K562 (cell line): ENCODE data around the gene METAP1D. TPM values are rescaled to one million over a fixed set of nuclear protein-coding genes. Genes with fewer than 3 reads are reported as not detected.

ENCODE experiments used
- ATAC-seq: fragments of 200-7000 bp; cut with Tn5 transposase; 3 replicates; pipeline ENCODE4 v1.9.1; 2020; ENCODE audit warnings: moderate library complexity
- BruUV-seq: library from RNA; stranded (reverse); fragments of 400-500 nt; replicated peaks from 2 replicates; lab custom pipeline; 2021; lab: Mats Ljungman, UMichigan
- CTCF ChIA-PET: fragments of 300-600 bp; formaldehyde crosslinking; extraction: SDS; loops from one replicate; lab custom pipeline; 2021; ENCODE audit warnings: low intra/inter-chr PET ratio; lab: Yijun Ruan, JAX
- POLR2A ChIA-PET: fragments of 300-600, 350-650 bp; sonication (Branson Sonifier 250); formaldehyde crosslinking; extraction: SDS; loops from one replicate; lab custom pipeline; 2021; ENCODE audit warnings: antibody characterized with exemption, inconsistent platforms; lab: Yijun Ruan, JAX
- DNase-seq, 4 experiments: peaks; one replicate each; pipeline versions ENCODE4 v3.0.0 to v3.0.0-alpha.2; 2011 to 2018; ENCODE audit warnings: low spot score in 3 of 4, mixed read lengths in 3 of 4; ENCODE audit errors: extremely low read depth in 1 of 4
- FAIRE-seq: peaks from 2 replicates; lab custom pipeline; 2011; peaks lifted over from hg19 to GRCh38; lab: Jason Lieb, UNC
- H2AFZ ChIP-seq: 2 replicates; pipeline ENCODE4 v1.6.0; 2011; ENCODE audit warnings: low read depth, low read length, control low read depth, inconsistent platforms
- H3K27ac ChIP-seq: fragments of 200-600 bp; 3 replicates; pipeline ENCODE4 v1.8.0; 2011; ENCODE audit warnings: low read depth, mild to moderate bottlenecking, control low read depth, inconsistent platforms, low read length, moderate library complexity, mixed read lengths; ENCODE audit errors: extremely low read depth
- H3K27me3 ChIP-seq, 2 experiments: fragments of 300-600 bp in 1 of 2; 2 replicates in 1 of 2; 3 replicates in 1 of 2; pipeline versions ENCODE4 v1.6.0 to v1.8.0; 2011; ENCODE audit warnings: inconsistent platforms in 2 of 2, low read length in 2 of 2, mild to moderate bottlenecking in 1 of 2, mixed read lengths in 1 of 2, moderate library complexity in 1 of 2; ENCODE audit not compliant: control insufficient read depth in 2 of 2, insufficient read depth in 2 of 2
- H3K36me3 ChIP-seq: fragments of 300-600 bp; 3 replicates; pipeline ENCODE4 v1.8.0; 2011; ENCODE audit warnings: mild to moderate bottlenecking, low read length, inconsistent platforms; ENCODE audit not compliant: control insufficient read depth, insufficient read depth
- H3K4me1 ChIP-seq, 2 experiments: fragments of 200-600 bp in 1 of 2; replicated peaks in 1 of 2; 2 replicates in 1 of 2; 3 replicates in 1 of 2; pipeline versions ENCODE4 v1.5.1 to v1.8.0; 2011; ENCODE audit warnings: inconsistent platforms in 2 of 2, low read length in 2 of 2, mild to moderate bottlenecking in 1 of 2, mixed read lengths in 1 of 2, moderate library complexity in 1 of 2; ENCODE audit not compliant: control insufficient read depth in 2 of 2, insufficient read depth in 2 of 2
- H3K4me2 ChIP-seq: 2 replicates; pipeline ENCODE4 v1.6.1; 2011; ENCODE audit warnings: low read length, control low read depth, inconsistent platforms, mixed read lengths; ENCODE audit not compliant: insufficient read depth
- H3K4me3 ChIP-seq: fragments of 200-600 bp; sonication (generic), shearing (Covaris generic); 2 replicates; pipeline ENCODE4 v1.5.1; 2016; ENCODE audit warnings: control low read depth, inconsistent platforms
- H3K79me2 ChIP-seq: fragments of 200-600 bp; 3 replicates; pipeline ENCODE4 v1.8.0; 2011; ENCODE audit warnings: low read length, inconsistent platforms; ENCODE audit not compliant: control insufficient read depth, insufficient read depth
- H3K9ac ChIP-seq, 2 experiments: 2 replicates each; pipeline versions ENCODE4 v1.6.0 to v1.6.1; 2011; ENCODE audit warnings: low read depth in 2 of 2, low read length in 2 of 2, control low read depth in 1 of 2, inconsistent platforms in 1 of 2, mild to moderate bottlenecking in 1 of 2, mixed read lengths in 1 of 2; ENCODE audit not compliant: insufficient read depth in 1 of 2
- H3K9me1 ChIP-seq: one replicate; pipeline ENCODE4 v1.6.0; 2011; ENCODE audit warnings: inconsistent platforms, mild to moderate bottlenecking, low read length, moderate library complexity; ENCODE audit not compliant: control insufficient read depth, insufficient read depth
- H3K9me3 ChIP-seq: replicated peaks from 2 replicates; pipeline ENCODE4 v1.5.1; 2011; ENCODE audit warnings: low read depth, low read length, inconsistent platforms; ENCODE audit not compliant: control insufficient read depth, insufficient read depth
- H4K20me1 ChIP-seq: replicated peaks from 2 replicates; pipeline ENCODE4 v1.6.1; 2011; ENCODE audit warnings: low read length, inconsistent platforms, mixed read lengths; ENCODE audit not compliant: control insufficient read depth, insufficient read depth
- BCLAF1 ChIP-seq, 2 experiments: fragments of 450-650 bp in 1 of 2; IDR thresholded peaks; 2 replicates each; pipeline ENCODE4 v1.6.1; 2011 to 2017; ENCODE audit warnings: low read depth in 2 of 2, antibody characterized with exemption in 1 of 2, borderline replicate concordance in 1 of 2, low read length in 1 of 2, mild to moderate bottlenecking in 1 of 2, mixed read lengths in 1 of 2; ENCODE audit not compliant: control insufficient read depth in 1 of 2
- CC2D1A ChIP-seq: fragments of 450-650 bp; IDR thresholded peaks from 2 replicates; pipeline ENCODE4 v1.6.1; 2017; ENCODE audit warnings: mild to moderate bottlenecking
- CGGBP1 ChIP-seq: fragments of 250-450 bp; sonication (Bioruptor Pico); IDR thresholded peaks from 2 replicates; pipeline ENCODE4 v1.9.0; 2021; ENCODE audit warnings: mild to moderate bottlenecking
- EGR1 ChIP-seq: fragments of 450-650 bp; conservative IDR thresholded peaks from 2 replicates; pipeline ENCODE4 v1.6.1; 2017; ENCODE audit warnings: mild to moderate bottlenecking
- EZH2 ChIP-seq: IDR thresholded peaks from 2 replicates; pipeline ENCODE4 v1.6.1; 2012; ENCODE audit warnings: low read depth, mild to moderate bottlenecking, inconsistent platforms, low read length, borderline replicate concordance
- FOXA3 ChIP-seq, 2 experiments: fragments of 450-650 bp in 1 of 2; sonication (generic) in 1 of 2; formaldehyde crosslinking; IDR thresholded peaks in 1 of 2; conservative IDR thresholded peaks in 1 of 2; 2 replicates each; pipeline versions ENCODE4 v1.4.0 to v1.8.0; 2020 to 2022; ENCODE audit warnings: mild to moderate bottlenecking in 2 of 2, missing genetic modification reagents in 1 of 2
- GATA2 ChIP-seq: sonication (generic); formaldehyde crosslinking; IDR thresholded peaks from 2 replicates; pipeline ENCODE4 v1.4.0; 2020; ENCODE audit warnings: mild to moderate bottlenecking, missing genetic modification reagents
- HBP1 ChIP-seq: fragments of 450-650 bp; formaldehyde crosslinking; IDR thresholded peaks from 2 replicates; pipeline ENCODE4 v1.4.0; 2022; ENCODE audit warnings: missing genetic modification characterization
- KLF1 ChIP-seq: fragments of 450-650 bp; IDR thresholded peaks from 2 replicates; pipeline ENCODE4 v1.6.1; 2016; ENCODE audit warnings: missing genetic modification characterization, missing compliant biosample characterization
- MAZ ChIP-seq, 2 experiments: fragments of 450-650 bp in 1 of 2; sonication (generic) in 1 of 2; formaldehyde crosslinking; IDR thresholded peaks in 1 of 2; conservative IDR thresholded peaks in 1 of 2; 2 replicates each; pipeline versions ENCODE4 v1.4.0 to v1.5.0; 2020; ENCODE audit warnings: mild to moderate bottlenecking in 1 of 2, missing genetic modification reagents in 1 of 2
- MYNN ChIP-seq, 2 experiments: sonication (generic); formaldehyde crosslinking in 1 of 2; IDR thresholded peaks; 2 replicates each; pipeline versions ENCODE4 v1.5.0 to v1.6.1; 2016 to 2020; ENCODE audit warnings: antibody characterized with exemption in 1 of 2, missing genetic modification reagents in 1 of 2
- RCOR1 ChIP-seq, 2 experiments: IDR thresholded peaks; 2 replicates each; pipeline ENCODE4 v1.6.1; 2012; ENCODE audit warnings: low read depth in 2 of 2, low read length in 2 of 2, borderline replicate concordance in 1 of 2, improper control_type of control experiment in 1 of 2
- RHOXF2B ChIP-seq: fragments of 250-450 bp; sonication (Bioruptor Pico); conservative IDR thresholded peaks from 2 replicates; pipeline ENCODE4 v1.5.1; 2021
- SREBF2 ChIP-seq: sonication (generic); formaldehyde crosslinking; IDR thresholded peaks from 2 replicates; pipeline ENCODE4 v1.4.0; 2020; ENCODE audit warnings: mild to moderate bottlenecking, missing genetic modification reagents
- TRIM24 ChIP-seq, 2 experiments: fragments of 450-650 bp; IDR thresholded peaks; 2 replicates each; pipeline ENCODE4 v1.6.1; 2016
- ZNF263 ChIP-seq: sonication (generic); formaldehyde crosslinking; IDR thresholded peaks from 2 replicates; pipeline ENCODE4 v1.8.0; 2022; ENCODE audit warnings: mild to moderate bottlenecking, missing genetic modification reagents, borderline replicate concordance
- ZNF3 ChIP-seq: fragments of 250-450 bp; sonication (Bioruptor Pico); IDR thresholded peaks from 2 replicates; pipeline ENCODE4 v1.5.0; 2021; ENCODE audit warnings: mild to moderate bottlenecking, moderate library complexity
- ZNF583 ChIP-seq: fragments of 250-450 bp; sonication (Bioruptor Pico); IDR thresholded peaks from 2 replicates; pipeline ENCODE4 v1.4.0; 2020
- WGBS: fragments of 100-300 bp; shearing (Covaris generic); methylation state at CpG from one replicate; pipeline ENCODE4 v1.1.6; 2016; ENCODE audit warnings: low coverage, mixed read lengths; ENCODE audit not compliant: insufficient coverage; ENCODE audit errors: missing lambda C conversion rate; 5-methylcytosine and 5-hydroxymethylcytosine counted together
- in situ Hi-C: fragments of 300-500 bp; cut with MboI; formaldehyde crosslinking; loops from 4 replicates; pipeline ENCODE4 v1.15.0; 2018; ENCODE audit warnings: inconsistent platforms, mixed read lengths
- intact Hi-C: fragments of 100-400 bp; cut with micrococcal nuclease; formaldehyde crosslinking; loops from 2 replicates; pipeline ENCODE4 v1.14.2; 2022
- polyA plus RNA-seq, 8 experiments: library from polyadenylated mRNA; depleted of rRNA in 4 of 8; stranded (reverse) in 5 of 8; unstranded in 3 of 8; fragments of >200 nt; fragmentation: Nextera tagmentation in 2 of 8; fragmentation: Illumina TruSeq in 1 of 8; extraction: Ambion mirVana in 2 of 8; extraction: Trizol in 1 of 8; gene quantifications; 2 replicates each; pipeline versions ENCODE4 v1.2.1 to v1.2.3, GENCODE V29; 2011 to 2014; ENCODE audit warnings: inconsistent platforms in 1 of 8, missing spikeins in 1 of 8
- total RNA-seq, 7 experiments: library from RNA; depleted of rRNA in 6 of 7; stranded (reverse); fragments of >200 nt in 6 of 7; fragmentation: Illumina TruSeq in 2 of 7; extraction: Trizol in 2 of 7; gene quantifications; 2 replicates each; pipeline versions ENCODE4 v1.2.1 to v1.2.3, GENCODE V29; 2011 to 2021; ENCODE audit warnings: low replicate concordance in 1 of 7

The METAP1D gene
- total and polyA plus RNA-seq, 9 of the 15 experiments (the other 6 are each of a cell fraction or from before 2014, with no cell fraction given) = 8.0 to 23.4 (median 15.7) TPM

GRCh38 chr2:172084395-172084644 is 84.6 kb downstream of the METAP1D start:
- 3% methylated on average over 17 of the region's 17 CpGs for WGBS
- ATAC-seq = peak; percentile 59
- Histone ChIP-seq H3K4me3 (peak overlapping the region; percentile 65), H3K27me3 (no peaks in the 10 kb centered on the region), H3K9me3 (0 out of 2 replicates have a peak, but pooled peaks cover 3% of the 10 kb centered on the region), H3K79me2 (peaks cover 8% of the 10 kb centered on the region; the same call in 2 of the 3 replicates), H3K9me1 (no peaks in the 10 kb centered on the region), H4K20me1 (no peaks in the 10 kb centered on the region), H2AFZ (peak overlapping the region; percentile 99), H3K36me3 (peaks cover 20% of the 10 kb centered on the region; the same call in 1 of the 3 replicates), H3K4me1 (peaks cover 7 to 43% of the 10 kb centered on the region in 2 experiments; a peak in 4 of 5 replicates), H3K4me2 (peak overlapping the region; percentile 94), H3K9ac (peak overlapping the region; percentile 79 to 95), H3K27ac (peak overlapping the region; percentile 81)
- intact Hi-C loops (loop anchor here (2.0 kb wide), 2 partner anchors 38 to 84 kb away; no protein-coding TSS in a partner anchor), in situ Hi-C loops (no loop called here)
- ChIA-PET CTCF (no interaction called here), POLR2A (interaction anchor here (0.6 to 1.7 kb wide), 10 partner anchors 9 to 161 kb away, joined by 3 to 14 read pairs (median 5); no protein-coding TSS in a partner anchor)
- peak; percentile 76 to 81 (median 78) for DNase-seq
- no TSS peak for BruUV-seq
- peak; percentile 85 for FAIRE-seq
- no peak for TF ChIP-seq ZNF3 (CRISPR knock-in tag)
- TF ChIP-seq HBP1 = 0 out of 2 replicates have a peak, but pooled peaks have one; percentile 32
- no peak for TF ChIP-seq CC2D1A
- TF ChIP-seq BCLAF1 (IDR thresholded peaks at IDR 0.05; ENCODE audit: borderline replicate concordance in 1 of 2, control insufficient read depth in 1 of 2, low read depth in 2 of 2, low read length in 1 of 2) = no peak
- no peak for TF ChIP-seq ZNF263
- 0 out of 2 replicates have a peak, but pooled peaks have one; percentile 29 for TF ChIP-seq GATA2 (CRISPR knock-in tag)
- TF ChIP-seq RHOXF2B (CRISPR knock-in tag) = no peak
- TF ChIP-seq CGGBP1 (CRISPR knock-in tag) = 0 out of 2 replicates have a peak, but pooled peaks have one; percentile 44
- TF ChIP-seq KLF1 = no peak
- TF ChIP-seq EZH2 = no peak
- 0 out of 2 replicates have a peak, but pooled peaks have one; percentile 22 for TF ChIP-seq ZNF583 (CRISPR knock-in tag)
- peak; percentile 23; the same call in 1 of the 2 replicates for TF ChIP-seq SREBF2 (CRISPR knock-in tag)
- 0 out of 2 replicates have a peak, but pooled peaks have one; percentile 39 for TF ChIP-seq EGR1
- no peak for TF ChIP-seq TRIM24 (IDR thresholded peaks at IDR 0.05)
- no peak for TF ChIP-seq FOXA3 (CRISPR knock-in tag; conservative IDR thresholded peaks at IDR 0.05 in 1 of 2, IDR thresholded peaks at IDR 0.05 in 1 of 2)
- TF ChIP-seq RCOR1 (IDR thresholded peaks at IDR 0.05; ENCODE audit: borderline replicate concordance in 1 of 2, low read depth in 2 of 2, low read length in 2 of 2) = 0 out of 4 replicates have a peak, but pooled peaks of 1 of the 2 experiments have one; percentile 2
- TF ChIP-seq MYNN (IDR thresholded peaks at IDR 0.05) = 0 out of 2 replicates have a peak, but pooled peaks have one; percentile 14
- TF ChIP-seq MYNN (CRISPR knock-in tag; IDR thresholded peaks at IDR 0.05) = no peak
- TF ChIP-seq MAZ (CRISPR knock-in tag; conservative IDR thresholded peaks at IDR 0.05 in 1 of 2, IDR thresholded peaks at IDR 0.05 in 1 of 2) = peak in 1 of 2 experiments; percentile 87; a peak in 2 of 4 replicates
